GM23338 (cell line): ENCODE data around the gene TMEM106C. TPM values are rescaled to one million over a fixed set of nuclear protein-coding genes. Genes with fewer than 3 reads are reported as not detected.
"Not testable (repeated sequence)": the region's sequence is repeated elsewhere in the genome, so short reads cannot be mapped to it uniquely, and the experiment has no call there.

Experiments used
- ATAC-seq: fragments of 200-7000 bp; cut with Tn5 transposase; 3 replicates; pipeline ENCODE4 v1.9.1; 2020
- DNase-seq: peaks from one replicate; pipeline ENCODE4 v3.0.0-alpha.2; 2015; ENCODE audit warnings: low spot score
- H2AFZ ChIP-seq: fragments of 200-600 bp; sonication (generic); 2 replicates; pipeline ENCODE4 v1.8.0; 2016; ENCODE audit warnings: antibody characterized with exemption, mild to moderate bottlenecking, moderate library complexity
- H3F3A ChIP-seq: fragments of 200-600 bp; sonication (generic); replicated peaks from 2 replicates; pipeline ENCODE4 v1.8.0; 2017; ENCODE audit warnings: antibody characterized with exemption, mixed run types, low read depth
- H3K27ac ChIP-seq: fragments of 200-600 bp; sonication (generic); 2 replicates; pipeline ENCODE4 v1.6.1; 2016; ENCODE audit warnings: low read depth
- H3K27me3 ChIP-seq: fragments of 200-600 bp; sonication (generic); 2 replicates; pipeline ENCODE4 v1.8.0; 2016; ENCODE audit warnings: mild to moderate bottlenecking, mixed run types, moderate library complexity; ENCODE audit not compliant: insufficient read depth
- H3K36me3 ChIP-seq: fragments of 200-600 bp; sonication (generic); 2 replicates; pipeline ENCODE4 v1.8.0; 2016; ENCODE audit warnings: mild to moderate bottlenecking; ENCODE audit not compliant: insufficient read depth
- H3K4me1 ChIP-seq: fragments of 200-600 bp; sonication (generic); 2 replicates; pipeline ENCODE4 v1.8.0; 2016; ENCODE audit warnings: mild to moderate bottlenecking, moderate library complexity; ENCODE audit not compliant: insufficient read depth
- H3K4me2 ChIP-seq: fragments of 200-600 bp; sonication (generic); 2 replicates; pipeline ENCODE4 v1.7.1; 2017; ENCODE audit warnings: mixed run types
- H3K4me3 ChIP-seq: fragments of 200-600 bp; sonication (generic); 2 replicates; pipeline ENCODE4 v1.6.1; 2016; ENCODE audit warnings: mixed run types
- H3K79me2 ChIP-seq: fragments of 200-600 bp; sonication (generic); replicated peaks from 2 replicates; pipeline ENCODE4 v1.8.0; 2017; ENCODE audit warnings: mild to moderate bottlenecking; ENCODE audit not compliant: insufficient read depth
- H3K9me2 ChIP-seq: fragments of 200-600 bp; sonication (generic); 2 replicates; pipeline ENCODE4 v1.8.0; 2017; ENCODE audit not compliant: insufficient read depth
- H4K20me1 ChIP-seq: fragments of 200-600 bp; sonication (generic); replicated peaks from 2 replicates; pipeline ENCODE4 v1.8.0; 2017; ENCODE audit warnings: mild to moderate bottlenecking; ENCODE audit not compliant: insufficient read depth
- H3K27ac Mint-ChIP-seq: 2 replicates; pipeline ENCODE4 v1.8.0; 2020; ENCODE audit warnings: inconsistent platforms, mild to moderate bottlenecking, moderate library complexity, mixed read lengths
- H3K27me3 Mint-ChIP-seq: 3 replicates; pipeline ENCODE4 v1.8.0; 2022; ENCODE audit warnings: low read depth, mild to moderate bottlenecking, moderate library complexity, mixed read lengths, inconsistent platforms; ENCODE audit not compliant: insufficient read depth, poor library complexity
- H3K36me3 Mint-ChIP-seq: 3 replicates; pipeline ENCODE4 v1.8.0; 2021; ENCODE audit warnings: low read depth, mild to moderate bottlenecking, inconsistent platforms, moderate library complexity, mixed read lengths
- H3K4me1 Mint-ChIP-seq: 3 replicates; pipeline ENCODE4 v1.8.0; 2020; ENCODE audit warnings: mild to moderate bottlenecking, inconsistent platforms, mixed read lengths
- H3K4me3 Mint-ChIP-seq: 3 replicates; pipeline ENCODE4 v1.8.0; 2021; ENCODE audit warnings: moderate library complexity, mild to moderate bottlenecking, inconsistent platforms, mixed read lengths
- H3K9me3 Mint-ChIP-seq: 3 replicates; pipeline ENCODE4 v1.8.0; 2020; ENCODE audit warnings: moderate library complexity, mild to moderate bottlenecking, inconsistent platforms, mixed read lengths
- CREB1 ChIP-seq: fragments of 250-450 bp; sonication (Bioruptor Pico); IDR thresholded peaks from 2 replicates; pipeline ENCODE4 v1.5.0; 2020; ENCODE audit warnings: low read depth, mild to moderate bottlenecking, moderate library complexity
- CTCF ChIP-seq, 2 experiments: fragments of 200-600 bp in 1 of 2; sonication (generic) in 1 of 2; conservative IDR thresholded peaks; 2 replicates each; pipeline versions ENCODE4 v1.5.1 to v1.6.1; 2016 to 2017; ENCODE audit warnings: antibody characterized with exemption in 2 of 2, low read depth in 2 of 2, mild to moderate bottlenecking in 2 of 2, moderate library complexity in 1 of 2
- ETS1 ChIP-seq: IDR thresholded peaks from 2 replicates; pipeline ENCODE4 v1.6.1; 2016; ENCODE audit warnings: antibody characterized with exemption
- EZH2 ChIP-seq: fragments of 200-600 bp; sonication (generic); IDR thresholded peaks from one replicate; pipeline ENCODE4 v1.8.0; 2017; ENCODE audit warnings: antibody characterized with exemption, mild to moderate bottlenecking, low read depth; ENCODE audit not compliant: unreplicated experiment
- EZH2phosphoT487 ChIP-seq: fragments of 200-600 bp; sonication (generic); IDR thresholded peaks from one replicate; pipeline ENCODE4 v1.8.1; 2018; ENCODE audit warnings: antibody characterized with exemption; ENCODE audit not compliant: unreplicated experiment
- JUNB ChIP-seq: IDR thresholded peaks from one replicate; pipeline ENCODE4 v1.6.1; 2016; ENCODE audit warnings: antibody characterized with exemption; ENCODE audit not compliant: unreplicated experiment
- NANOG ChIP-seq: IDR thresholded peaks from 2 replicates; pipeline ENCODE4 v1.6.1; 2016; ENCODE audit warnings: antibody characterized with exemption, borderline replicate concordance
- REST ChIP-seq: IDR thresholded peaks from one replicate; pipeline ENCODE4 v1.6.1; 2018; ENCODE audit warnings: antibody characterized with exemption; ENCODE audit not compliant: unreplicated experiment
- STAT1 ChIP-seq: IDR thresholded peaks from one replicate; pipeline ENCODE4 v1.6.1; 2016; ENCODE audit warnings: antibody characterized with exemption; ENCODE audit not compliant: unreplicated experiment
- ZNF114 ChIP-seq: fragments of 250-450 bp; sonication (Bioruptor Pico); IDR thresholded peaks from 2 replicates; pipeline ENCODE4 v1.5.0; 2020; ENCODE audit warnings: mild to moderate bottlenecking, moderate library complexity
- polyA plus RNA-seq: library from polyadenylated mRNA; unstranded; fragments of >200 nt; fragmentation: Nextera tagmentation; extraction: Ambion mirVana; gene quantifications from 2 replicates; pipeline ENCODE4 v1.2.1, GENCODE V29; 2016
- total RNA-seq: library from RNA; depleted of rRNA; stranded (reverse); fragments of >200 nt; shearing (Covaris generic); gene quantifications from 2 replicates; pipeline ENCODE4 v1.2.3, GENCODE V29; 2014

The TMEM106C gene
- total and polyA plus RNA-seq, 2 experiments from 2014 or later = 43.5 to 83.7 TPM

- no peak for TF ChIP-seq EZH2phosphoT487
- no peak for TF ChIP-seq STAT1
- no peak for TF ChIP-seq REST
- no peak for TF ChIP-seq CTCF (conservative IDR thresholded peaks at IDR 0.05; ENCODE audit: low read depth in 2 of 2)
Measured at GRCh38 chr12:47954467-47955045, 8.8 kb upstream of the TMEM106C start (continued).

- H3K27me3 Mint-ChIP-seq = peaks cover 12% of the 10 kb centered on the region
- Histone ChIP-seq H3K27ac (no peak overlapping the region), H4K20me1 (no peaks in the 10 kb centered on the region), H3K4me1 (peaks cover 6% of the 10 kb centered on the region), H3K36me3 (peaks cover 13% of the 10 kb centered on the region), H3K79me2 (no peaks in the 10 kb centered on the region), H3F3A (no peaks in the 10 kb centered on the region), H2AFZ (no peak overlapping the region), H3K27me3 (0 out of 2 replicates have a peak, but pooled peaks cover 3% of the 10 kb centered on the region), H3K4me3 (no peak overlapping the region), H3K4me2 (no peak overlapping the region), H3K9me2 (peaks cover 11% of the 10 kb centered on the region; the same call in 1 of the 2 replicates)
- ATAC-seq (no peak), DNase-seq (no peak)
- H3K4me1 Mint-ChIP-seq = peaks cover 8% of the 10 kb centered on the region
- H3K27ac Mint-ChIP-seq = no peak overlapping the region
- no peak overlapping the region for H3K4me3 Mint-ChIP-seq
- peaks cover 36% of the 10 kb centered on the region for H3K36me3 Mint-ChIP-seq
- H3K9me3 Mint-ChIP-seq = peaks cover 42% of the 10 kb centered on the region
- no peak for TF ChIP-seq EZH2
- TF ChIP-seq CREB1 (CRISPR knock-in tag) = no peak
- no peak for TF ChIP-seq CTCF (conservative IDR thresholded peaks at IDR 0.05; ENCODE audit: low read depth in 2 of 2)
- no peak for TF ChIP-seq NANOG
- TF ChIP-seq JUNB = no peak
- no peak for TF ChIP-seq EZH2phosphoT487
- no peak for TF ChIP-seq REST
- TF ChIP-seq ZNF114 = no peak
- no peak for TF ChIP-seq ETS1
Measured at GRCh38 chr12:47955059-47955458, 8.3 kb upstream of the TMEM106C start.

- not testable (repeated sequence) for H3K27ac ChIP-seq
Measured at GRCh38 chr12:47957671-47958070, 5.7 kb upstream of the TMEM106C start.

More at GRCh38 chr12:47957671-47958070, 5.7 kb upstream of the TMEM106C start:
- Histone ChIP-seq H3K36me3 (peaks cover 13% of the 10 kb centered on the region), H3K9me2 (peaks cover 11% of the 10 kb centered on the region; the same call in 1 of the 2 replicates), H3K4me1 (peaks cover 14% of the 10 kb centered on the region), H3K27me3 (peaks cover 15% of the 10 kb centered on the region)
- H3K27ac Mint-ChIP-seq, H3F3A ChIP-seq, DNase-seq, H3K4me2 ChIP-seq, H3K79me2 ChIP-seq, H2AFZ ChIP-seq, ATAC-seq, H3K4me3 Mint-ChIP-seq, H4K20me1 ChIP-seq, H3K4me3 ChIP-seq: not testable (repeated sequence)
- Mint-ChIP-seq H3K4me1 (peaks cover 23% of the 10 kb centered on the region), H3K27me3 (peaks cover 21% of the 10 kb centered on the region), H3K9me3 (peaks cover 55% of the 10 kb centered on the region), H3K36me3 (peaks cover 49% of the 10 kb centered on the region)
